Measurements from ENCODE around the gene MRAP. TPM values are rescaled to one million over a fixed set of nuclear protein-coding genes. Genes with fewer than 3 reads are reported as not detected.

The MRAP gene
- polyA plus RNA-seq, 3 donors, result not detected

DNA sequence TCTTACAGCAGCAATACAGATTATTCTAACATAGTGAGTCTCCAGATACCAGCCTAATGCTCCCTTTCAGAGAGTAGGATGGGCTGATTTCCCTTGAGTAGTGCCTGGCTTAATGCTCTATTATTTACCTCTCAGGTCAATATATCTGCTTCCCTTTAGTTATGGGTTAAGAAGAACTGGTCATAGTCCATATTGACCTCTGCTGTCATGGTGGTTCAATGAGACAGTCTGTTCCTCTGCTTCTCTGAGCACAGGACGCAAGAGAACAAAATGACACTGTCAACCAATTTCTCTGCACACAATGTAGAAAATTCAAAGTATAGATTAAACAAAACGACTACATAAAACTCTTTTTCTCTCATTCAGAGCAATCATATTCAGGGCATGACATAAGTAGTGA, 2.9 kb downstream of the MRAP start:
- Mint-ChIP-seq H3K27me3 (ENCODE audit: low read depth in 3 of 3) (peaks cover 0 to 2% (median 0%) of the 10 kb centered on the region in 3 donors), H3K4me3 (no peak overlapping the region), H3K4me1 (no peaks in the 10 kb centered on the region), H3K36me3 (peaks cover 3 to 5% of the 10 kb centered on the region in 2 donors), H3K27ac (no peak overlapping the region), H3K9me3 (peaks cover 0 to 6% (median 2%) of the 10 kb centered on the region in 7 donors)
- no peak overlapping the region for H3K4me3 ChIP-seq (replicated peaks in 1 of 3; ENCODE audit: low read depth in 2 of 3, low read length in 3 of 3)
- peaks cover 5% of the 10 kb centered on the region in 2 donors for H3K9me3 ChIP-seq (replicated peaks in 1 of 2; ENCODE audit: control insufficient read depth in 1 of 2, insufficient read depth in 1 of 2, low read length in 2 of 2)
- no peaks in the 10 kb centered on the region for H3K79me2 ChIP-seq (ENCODE audit: insufficient read depth, low read length)
- H4K20me1 ChIP-seq (ENCODE audit: insufficient read depth, low read length), result no peaks in the 10 kb centered on the region
- H3K4me1 ChIP-seq (ENCODE audit: control insufficient read depth in 1 of 2, insufficient read depth in 2 of 2, low read length in 2 of 2), result no peaks in the 10 kb centered on the region
- DNase-seq, result no peak
- intact Hi-C loops (cut with micrococcal nuclease), result no loop called here
- no CpG with 5 or more reads among the region's 2 CpGs for WGBS (ENCODE audit: insufficient coverage)
- no peak overlapping the region for H2AFZ ChIP-seq (ENCODE audit: insufficient read depth, low read depth, low read length, poor library complexity, severe bottlenecking)
- no peak overlapping the region for H3K27ac ChIP-seq (ENCODE audit: low read depth in 1 of 2, low read length in 2 of 2)
- no peak overlapping the region for H3K4me2 ChIP-seq (replicated peaks; ENCODE audit: extremely low read depth, low read length, poor library complexity, severe bottlenecking)
- H3K36me3 ChIP-seq (replicated peaks in 1 of 2; ENCODE audit: control insufficient read depth in 1 of 2, insufficient read depth in 2 of 2, low read length in 2 of 2), result no peaks in the 10 kb centered on the region
- TF ChIP-seq, protein P1, sequence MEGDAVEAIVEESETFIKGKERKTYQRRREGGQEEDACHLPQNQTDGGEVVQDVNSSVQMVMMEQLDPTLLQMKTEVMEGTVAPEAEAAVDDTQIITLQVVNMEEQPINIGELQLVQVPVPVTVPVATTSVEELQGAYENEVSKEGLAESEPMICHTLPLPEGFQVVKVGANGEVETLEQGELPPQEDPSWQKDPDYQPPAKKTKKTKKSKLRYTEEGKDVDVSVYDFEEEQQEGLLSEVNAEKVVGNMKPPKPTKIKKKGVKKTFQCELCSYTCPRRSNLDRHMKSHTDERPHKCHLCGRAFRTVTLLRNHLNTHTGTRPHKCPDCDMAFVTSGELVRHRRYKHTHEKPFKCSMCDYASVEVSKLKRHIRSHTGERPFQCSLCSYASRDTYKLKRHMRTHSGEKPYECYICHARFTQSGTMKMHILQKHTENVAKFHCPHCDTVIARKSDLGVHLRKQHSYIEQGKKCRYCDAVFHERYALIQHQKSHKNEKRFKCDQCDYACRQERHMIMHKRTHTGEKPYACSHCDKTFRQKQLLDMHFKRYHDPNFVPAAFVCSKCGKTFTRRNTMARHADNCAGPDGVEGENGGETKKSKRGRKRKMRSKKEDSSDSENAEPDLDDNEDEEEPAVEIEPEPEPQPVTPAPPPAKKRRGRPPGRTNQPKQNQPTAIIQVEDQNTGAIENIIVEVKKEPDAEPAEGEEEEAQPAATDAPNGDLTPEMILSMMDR (IDR thresholded peaks at IDR 0.05), result no peak
- H3K27me3 ChIP-seq (ENCODE audit: control insufficient read depth in 2 of 2, insufficient read depth in 2 of 2, low read length in 2 of 2), result no peaks in the 10 kb centered on the region
- no peak overlapping the region for H3K9ac ChIP-seq (ENCODE audit: insufficient read depth, low read length, poor library complexity, severe bottlenecking)

DNA sequence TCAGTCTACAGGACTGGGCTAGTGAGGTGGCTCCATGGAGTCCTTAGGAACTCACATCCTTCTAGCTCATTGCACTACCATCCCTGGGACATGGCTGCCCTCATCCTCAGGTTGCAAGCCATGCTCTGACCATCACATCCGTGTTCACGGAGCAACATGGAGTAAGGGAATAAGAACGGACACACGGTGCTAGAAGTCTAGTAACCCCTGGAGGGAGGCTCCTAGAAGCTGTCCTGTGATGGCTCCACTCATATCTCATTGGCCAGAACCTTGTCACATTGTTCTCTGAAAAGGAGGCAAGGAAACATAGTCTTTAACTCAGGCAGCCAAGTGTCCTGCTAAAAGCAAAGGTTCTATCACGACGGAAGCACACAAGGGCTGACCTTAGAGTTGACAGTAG, 3.9 kb downstream of the MRAP start:
- Mint-ChIP-seq H3K27me3 (ENCODE audit: low read depth in 3 of 3) (peaks cover 0 to 2% (median 0%) of the 10 kb centered on the region in 3 donors), H3K4me1 (no peaks in the 10 kb centered on the region), H3K27ac (peak overlapping the region in 1 of 7 donors; percentile 13), H3K4me3 (no peak overlapping the region), H3K9me3 (peaks cover 0 to 6% (median 2%) of the 10 kb centered on the region in 7 donors), H3K36me3 (peaks cover 3 to 5% of the 10 kb centered on the region in 2 donors)
- no peaks in the 10 kb centered on the region for H3K79me2 ChIP-seq (ENCODE audit: insufficient read depth, low read length)
- H3K4me1 ChIP-seq (ENCODE audit: control insufficient read depth in 1 of 2, insufficient read depth in 2 of 2, low read length in 2 of 2), result no peaks in the 10 kb centered on the region
- no peak overlapping the region for H3K27ac ChIP-seq (ENCODE audit: low read depth in 1 of 2, low read length in 2 of 2)
- no peak overlapping the region for H3K4me3 ChIP-seq (replicated peaks in 1 of 3; ENCODE audit: low read depth in 2 of 3, low read length in 3 of 3)
- WGBS (ENCODE audit: insufficient coverage), result 100% methylated on average over 4 of the region's 6 CpGs
- peaks cover 5% of the 10 kb centered on the region in 2 donors for H3K9me3 ChIP-seq (replicated peaks in 1 of 2; ENCODE audit: control insufficient read depth in 1 of 2, insufficient read depth in 1 of 2, low read length in 2 of 2)
- no peaks in the 10 kb centered on the region for H4K20me1 ChIP-seq (ENCODE audit: insufficient read depth, low read length)
- H3K9ac ChIP-seq (ENCODE audit: insufficient read depth, low read length, poor library complexity, severe bottlenecking), result no peak overlapping the region
- no peak overlapping the region for H3K4me2 ChIP-seq (replicated peaks; ENCODE audit: extremely low read depth, low read length, poor library complexity, severe bottlenecking)
- no peaks in the 10 kb centered on the region for H3K36me3 ChIP-seq (replicated peaks in 1 of 2; ENCODE audit: control insufficient read depth in 1 of 2, insufficient read depth in 2 of 2, low read length in 2 of 2)
- H2AFZ ChIP-seq (ENCODE audit: insufficient read depth, low read depth, low read length, poor library complexity, severe bottlenecking), result no peak overlapping the region
- no peak for DNase-seq
- intact Hi-C loops (cut with micrococcal nuclease), result no loop called here
- H3K27me3 ChIP-seq (ENCODE audit: control insufficient read depth in 2 of 2, insufficient read depth in 2 of 2, low read length in 2 of 2), result no peaks in the 10 kb centered on the region
- TF ChIP-seq, protein P1 (IDR thresholded peaks at IDR 0.05), result no peak

All from CD14-positive monocyte (primary cell).